Thyroid gland (tissue), 4 donors: ENCODE data around the gene ANAPC2.

Experiments
- CTCF ChIP-seq, 6 experiments: fragments of 200-600 bp in 3 of 6; fragments of 450-650 bp in 3 of 6; sonication (generic) in 3 of 6; IDR thresholded peaks; one replicate each; pipeline ENCODE4 v1.5.1; 2016 to 2019; ENCODE audit warnings: antibody characterized with exemption in 6 of 6, mild to moderate bottlenecking in 2 of 6, inconsistent platforms in 1 of 6, moderate library complexity in 1 of 6
- POLR2A ChIP-seq, 2 donors: fragments of 450-650 bp; IDR thresholded peaks; one replicate each; pipeline ENCODE4 v1.6.1; 2017; ENCODE audit warnings: antibody characterized with exemption in 2 of 2, mild to moderate bottlenecking in 2 of 2, moderate library complexity in 1 of 2

DNA sequence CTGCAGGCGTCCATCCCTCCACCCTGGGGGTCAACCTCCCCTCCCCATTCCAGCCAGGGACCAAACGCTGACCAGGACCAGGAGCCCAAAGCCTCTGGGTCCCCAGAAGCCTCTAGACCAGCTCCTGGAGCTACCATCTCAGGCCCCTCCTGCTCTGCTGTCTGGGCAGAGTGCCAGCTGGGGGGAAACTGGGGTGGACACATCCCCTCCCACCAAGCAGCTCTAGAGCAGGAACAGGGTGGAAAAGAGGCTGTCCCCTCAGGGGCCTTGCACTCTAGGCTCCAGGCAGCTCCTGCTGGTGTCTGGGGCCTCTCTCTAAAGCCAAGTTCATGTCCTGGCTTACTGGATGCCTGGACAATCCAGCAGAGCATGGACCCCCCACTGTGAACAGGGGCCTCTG, 4.5 kb upstream of the ANAPC2 start:
- TF ChIP-seq CTCF (IDR thresholded peaks at IDR 0.05) (no peak), POLR2A (IDR thresholded peaks at IDR 0.05) (no peak)
